Immature natural killer cell (primary cell): ENCODE data around the gene CYCS. TPM values are rescaled to one million over a fixed set of nuclear protein-coding genes. Genes with fewer than 3 reads are reported as not detected.
"Not testable (repeated sequence)": the region's sequence is repeated elsewhere in the genome, so short reads cannot be mapped to it uniquely, and the experiment has no call there.

ENCODE experiments used
- DNase-seq, 3 donors: peaks; one replicate each; pipeline ENCODE4 v3.0.0; 2022; ENCODE audit warnings: mixed read lengths in 1 of 3
- H3K27ac Mint-ChIP-seq, 6 donors: one replicate each; pipeline ENCODE4 v1.8.0; 2020; ENCODE audit warnings: mixed read lengths in 6 of 6, mild to moderate bottlenecking in 5 of 6, inconsistent platforms in 4 of 6, moderate library complexity in 3 of 6
- H3K27me3 Mint-ChIP-seq, 3 donors: one replicate each; pipeline ENCODE4 v1.8.0; 2020 to 2021; ENCODE audit warnings: low read depth in 3 of 3, mild to moderate bottlenecking in 3 of 3, mixed read lengths in 3 of 3, moderate library complexity in 3 of 3, inconsistent platforms in 1 of 3
- H3K36me3 Mint-ChIP-seq, 3 donors: one replicate each; pipeline ENCODE4 v1.8.0; 2020; ENCODE audit warnings: mixed read lengths in 3 of 3, inconsistent platforms in 2 of 3, mild to moderate bottlenecking in 2 of 3
- H3K4me1 Mint-ChIP-seq, 2 donors: one replicate each; pipeline ENCODE4 v1.8.0; 2020; ENCODE audit warnings: inconsistent platforms in 2 of 2, mild to moderate bottlenecking in 2 of 2, mixed read lengths in 2 of 2, moderate library complexity in 1 of 2
- H3K4me3 Mint-ChIP-seq, 5 donors: one replicate each; pipeline ENCODE4 v1.8.0; 2020; ENCODE audit warnings: mild to moderate bottlenecking in 5 of 5, mixed read lengths in 5 of 5, inconsistent platforms in 3 of 5, moderate library complexity in 3 of 5
- H3K9me3 Mint-ChIP-seq, 6 donors: one replicate each; pipeline ENCODE4 v1.8.0; 2020; ENCODE audit warnings: mild to moderate bottlenecking in 6 of 6, mixed read lengths in 6 of 6, inconsistent platforms in 4 of 6, moderate library complexity in 3 of 6
- polyA plus RNA-seq, 3 donors: library from polyadenylated mRNA; unstranded; fragments of 300-500 nt; fragmentation: Illumina TruSeq; gene quantifications; one replicate each; pipeline ENCODE4 v1.2.3, GENCODE V29; 2021

Gene CYCS
- polyA plus RNA-seq, 3 donors from 2014 or later, result 142 to 264 (median 186) TPM

DNA sequence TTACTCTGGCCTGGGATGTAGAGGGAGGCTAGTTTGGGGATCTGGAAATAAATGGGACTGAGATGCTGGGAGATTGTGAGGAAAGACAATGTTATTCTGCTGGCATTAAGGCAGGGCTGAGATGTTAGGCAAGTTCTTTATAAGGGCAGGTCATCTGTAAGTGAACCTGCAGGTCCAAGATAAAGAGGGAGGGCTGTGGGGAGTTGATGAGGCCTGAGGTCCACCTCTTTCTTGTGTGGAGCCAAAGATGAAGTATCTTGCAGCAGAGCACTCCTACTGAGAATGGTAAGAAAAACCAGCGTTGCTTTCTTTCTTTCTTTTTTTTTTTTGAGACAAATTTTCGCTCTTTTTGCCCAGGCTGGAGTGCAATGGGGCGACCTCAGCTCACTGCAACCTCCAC lies 19.1 kb downstream of the CYCS start:
- Mint-ChIP-seq H3K27ac (no peak overlapping the region), H3K4me3 (no peak overlapping the region)

DNA sequence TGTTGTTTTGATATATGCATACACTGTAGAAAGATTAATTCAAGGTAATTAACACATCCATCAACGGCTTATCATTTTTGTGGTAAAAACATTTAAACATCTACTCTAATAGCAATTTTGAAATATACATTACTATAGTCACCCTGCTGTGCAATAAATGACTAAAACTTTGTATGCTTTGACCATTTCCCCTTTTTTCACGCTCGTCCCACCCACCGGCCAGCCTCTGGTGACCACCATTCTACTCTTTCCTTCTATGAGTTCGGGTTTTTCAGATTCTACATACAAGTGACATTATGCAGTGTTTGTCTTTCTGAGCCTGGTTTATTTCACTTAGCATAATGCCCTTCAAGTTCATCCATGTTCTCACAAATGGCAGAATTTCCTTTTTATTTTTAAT lies 21.3 kb downstream of the CYCS start:
- H3K4me3 Mint-ChIP-seq, result no peak overlapping the region
- H3K4me1 Mint-ChIP-seq, result no peaks in the 10 kb centered on the region
- H3K27me3 Mint-ChIP-seq, result peaks cover 0 to 2% (median 2%) of the 10 kb centered on the region in 3 donors
- H3K36me3 Mint-ChIP-seq, result no peaks in the 10 kb centered on the region
- no peaks in the 10 kb centered on the region for H3K9me3 Mint-ChIP-seq
- no peak overlapping the region for H3K27ac Mint-ChIP-seq
- no peak for DNase-seq

More for the DNA sequence above, 19.1 kb downstream of the CYCS start:
- Mint-ChIP-seq H3K9me3 (peaks cover 0 to 1% (median 0%) of the 10 kb centered on the region in 6 donors), H3K27me3 (peaks cover 2 to 3% (median 2%) of the 10 kb centered on the region in 3 donors), H3K4me1 (no peaks in the 10 kb centered on the region), H3K36me3 (no peaks in the 10 kb centered on the region)
- DNase-seq, result no peak

DNA sequence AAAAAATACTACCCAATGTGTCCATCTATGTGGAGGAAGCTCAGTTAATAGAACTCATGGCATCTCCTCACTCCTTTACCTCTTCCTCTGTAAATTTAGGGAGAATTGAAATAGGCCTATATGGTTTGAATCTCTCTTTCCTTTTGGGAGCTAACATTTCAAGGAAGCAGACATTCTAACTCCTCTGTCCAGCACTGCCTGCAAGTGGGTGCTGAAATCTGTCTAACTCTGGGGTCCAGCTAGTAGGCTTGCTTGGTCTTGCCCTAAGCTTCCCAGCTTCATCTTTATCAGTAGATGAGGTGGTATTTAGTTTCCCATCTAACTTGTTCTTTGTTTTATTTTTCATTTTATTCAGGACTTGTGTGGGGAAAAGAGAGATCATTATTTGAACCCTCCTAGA lies 23.2 kb downstream of the CYCS start:
- Mint-ChIP-seq H3K9me3 (no peaks in the 10 kb centered on the region), H3K27me3 (peaks cover 0 to 2% (median 2%) of the 10 kb centered on the region in 3 donors), H3K4me3 (no peak overlapping the region), H3K4me1 (no peaks in the 10 kb centered on the region), H3K36me3 (no peaks in the 10 kb centered on the region), H3K27ac (no peak overlapping the region)
- DNase-seq, result no peak

DNA sequence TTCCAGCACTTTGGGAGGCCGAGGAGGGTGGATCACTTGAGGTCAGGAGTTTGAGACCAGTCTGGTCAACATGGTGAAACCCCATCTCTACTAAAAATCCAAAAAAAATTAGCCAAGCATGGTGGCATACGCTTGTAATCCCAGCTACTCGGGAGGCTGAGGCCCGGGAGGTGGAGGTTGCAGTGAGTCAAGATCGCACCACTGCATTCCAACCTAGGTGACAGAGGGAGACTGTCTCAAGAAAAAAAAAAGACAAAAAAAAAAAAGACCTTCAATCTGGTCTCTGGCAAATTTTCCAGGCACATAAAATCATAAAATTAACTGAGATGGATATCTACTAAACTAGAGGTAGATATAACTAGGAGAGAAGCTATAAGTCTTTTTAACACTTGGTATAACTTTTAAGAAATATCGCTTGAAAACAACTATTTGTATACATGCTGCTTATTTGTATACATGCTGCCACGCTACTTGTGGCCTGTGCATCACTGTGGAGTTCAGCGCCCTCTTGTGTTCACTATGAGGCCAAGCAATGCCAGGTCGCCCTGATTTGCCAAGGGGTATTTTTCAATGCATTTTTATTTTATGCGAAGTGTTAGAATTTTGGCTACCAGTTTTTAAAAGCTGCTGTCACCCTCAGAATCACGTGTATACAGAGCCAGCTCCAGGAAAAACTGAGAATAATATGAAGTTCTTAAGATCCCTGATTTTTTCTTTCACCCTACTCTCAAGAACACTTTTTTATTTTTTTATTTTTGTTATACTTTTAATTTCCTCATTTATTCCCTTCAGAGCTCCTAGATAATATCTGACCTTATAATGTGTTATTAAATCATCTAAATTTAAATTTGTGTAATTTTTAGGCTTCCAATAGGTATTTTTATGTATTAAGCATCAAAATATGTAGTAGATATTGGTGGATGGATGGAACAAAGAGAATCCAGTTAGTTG lies 26.7 kb downstream of the CYCS start:
- no peak overlapping the region for H3K4me3 Mint-ChIP-seq

DNA sequence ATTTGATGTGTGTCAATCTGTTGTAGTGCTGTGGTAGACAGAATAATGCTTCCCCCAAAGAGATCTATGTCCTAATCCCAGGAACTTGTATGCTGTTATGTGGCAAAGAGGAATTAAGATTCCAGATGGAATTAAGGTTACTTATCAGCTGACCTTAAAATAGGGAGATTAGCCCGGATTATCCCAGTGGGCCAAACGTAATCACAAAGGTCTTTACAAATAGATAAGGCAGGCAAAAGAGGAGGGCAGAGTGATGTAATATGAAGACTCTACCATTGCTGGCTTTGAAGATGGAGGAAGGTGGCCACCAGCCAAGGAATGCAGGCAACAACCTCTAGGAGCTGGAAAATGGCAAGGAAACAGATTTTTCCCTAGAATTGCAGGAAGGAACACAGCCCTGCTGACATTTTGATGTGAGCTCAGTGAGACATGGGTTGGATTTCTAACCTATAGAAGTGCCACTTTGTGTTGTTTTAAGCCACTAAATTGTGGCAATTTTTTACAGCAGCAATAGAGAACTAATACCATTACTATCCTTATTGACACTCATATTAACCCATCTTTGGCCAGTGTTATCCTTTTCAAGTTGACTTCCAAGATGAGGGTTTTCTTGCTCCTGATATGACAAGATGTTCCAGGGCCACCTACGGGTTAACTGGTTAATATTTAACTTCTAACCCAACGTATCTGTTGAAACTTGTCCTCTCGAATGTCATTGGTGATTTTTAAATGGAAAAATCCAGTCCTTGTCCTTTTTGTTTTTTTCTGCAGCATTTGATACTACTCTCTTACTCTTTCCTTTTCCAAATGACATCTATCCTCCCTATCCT lies 29.3 kb downstream of the CYCS start:
- H3K36me3 Mint-ChIP-seq, result no peaks in the 10 kb centered on the region
- no peak overlapping the region for H3K4me3 Mint-ChIP-seq
- peaks cover 0 to 5% (median 3%) of the 10 kb centered on the region in 3 donors for H3K27me3 Mint-ChIP-seq
- H3K4me1 Mint-ChIP-seq, result peaks cover 6 to 12% of the 10 kb centered on the region in 2 donors
- H3K9me3 Mint-ChIP-seq, result no peaks in the 10 kb centered on the region
- DNase-seq, result no peak
- H3K27ac Mint-ChIP-seq, result no peak overlapping the region

More for the DNA sequence above, 26.7 kb downstream of the CYCS start:
- no peaks in the 10 kb centered on the region for H3K36me3 Mint-ChIP-seq
- H3K27me3 Mint-ChIP-seq, result peaks cover 0 to 3% (median 2%) of the 10 kb centered on the region in 3 donors
- peak; percentile 42 to 54 (median 48) for DNase-seq
- H3K4me1 Mint-ChIP-seq, result peaks cover 4 to 8% of the 10 kb centered on the region in 2 donors
- H3K9me3 Mint-ChIP-seq, result no peaks in the 10 kb centered on the region
- H3K27ac Mint-ChIP-seq, result no peak overlapping the region

DNA sequence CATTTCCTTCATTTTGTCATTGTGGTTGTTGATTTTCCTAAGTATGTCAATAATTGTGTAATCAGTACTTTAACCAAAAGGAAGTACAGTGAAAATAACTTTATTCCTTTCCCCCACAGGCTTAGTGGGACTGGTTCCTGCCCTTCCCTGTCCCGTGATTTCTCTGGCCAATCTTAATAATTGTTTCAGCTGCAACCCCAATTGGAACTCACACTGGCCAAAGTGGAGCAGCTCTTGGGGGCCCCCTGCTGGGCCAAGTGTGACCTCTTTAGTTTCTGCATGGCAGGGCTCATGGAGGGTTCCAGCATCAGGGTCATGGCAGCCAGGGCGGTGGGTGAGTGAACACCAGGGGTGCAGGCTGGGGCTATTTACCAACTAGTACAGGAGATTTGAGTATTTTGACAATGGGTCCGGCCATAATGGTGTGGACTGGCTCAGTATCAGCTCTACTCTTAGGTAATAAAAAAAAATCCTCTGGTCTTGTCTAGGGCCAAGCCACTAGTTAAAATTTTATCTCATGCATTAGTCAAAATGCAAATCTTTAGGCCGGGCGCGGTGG lies 31.7 kb downstream of the CYCS start:
- Mint-ChIP-seq H3K27ac (no peak overlapping the region), H3K36me3 (no peaks in the 10 kb centered on the region), H3K9me3 (no peaks in the 10 kb centered on the region), H3K4me1 (peaks cover 6 to 12% of the 10 kb centered on the region in 2 donors), H3K27me3 (peaks cover 0 to 3% (median 3%) of the 10 kb centered on the region in 3 donors), H3K4me3 (no peak overlapping the region)
- DNase-seq, result peak; percentile 64 to 66 (median 66)

DNA sequence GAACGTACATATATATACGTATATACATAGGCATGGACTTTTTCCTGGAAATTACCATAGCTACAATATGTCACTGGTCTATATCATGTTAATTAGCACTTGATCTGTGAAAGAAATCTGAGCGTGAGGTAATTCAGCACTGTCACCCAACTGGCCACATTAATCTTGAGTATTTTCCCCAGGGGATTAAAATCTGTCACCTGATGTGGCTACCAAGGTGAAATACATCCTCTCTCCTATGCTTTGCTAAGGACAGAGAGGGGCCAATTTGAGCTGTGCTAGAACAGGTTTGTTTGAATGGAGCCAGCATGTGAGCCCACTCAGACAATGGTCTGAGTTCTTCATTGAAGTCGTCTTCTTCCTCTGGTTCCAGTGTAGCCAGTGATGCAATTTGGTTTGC lies 33.3 kb downstream of the CYCS start:
- Mint-ChIP-seq H3K36me3 (no peaks in the 10 kb centered on the region), H3K27me3 (peaks cover 0 to 3% (median 3%) of the 10 kb centered on the region in 3 donors), H3K9me3 (no peaks in the 10 kb centered on the region), H3K4me3 (no peak overlapping the region), H3K27ac (no peak overlapping the region), H3K4me1 (peaks cover 6 to 12% of the 10 kb centered on the region in 2 donors)
- no peak for DNase-seq

DNA sequence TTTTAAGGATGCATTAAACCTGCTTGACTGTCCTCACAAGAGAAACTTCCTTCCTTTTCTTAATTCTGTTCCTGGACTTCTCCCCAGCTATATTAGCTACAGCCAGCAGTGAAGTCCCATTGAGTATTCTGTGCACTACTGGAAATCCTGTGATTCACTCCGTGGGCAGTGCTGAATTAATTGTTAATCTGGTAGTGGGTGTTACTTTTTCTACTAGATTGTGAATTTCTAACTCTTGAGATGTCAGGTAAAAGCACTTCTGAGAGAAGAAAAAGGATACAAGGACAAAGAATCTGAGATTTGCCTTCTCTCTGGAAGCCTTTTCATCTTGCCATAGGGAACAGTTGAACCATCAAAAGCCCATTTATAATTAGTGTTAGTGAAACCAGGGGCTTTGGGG lies 33.9 kb downstream of the CYCS start:
- Mint-ChIP-seq H3K27me3 (peaks cover 0 to 3% (median 3%) of the 10 kb centered on the region in 3 donors), H3K4me3 (no peak overlapping the region), H3K27ac (no peak overlapping the region), H3K4me1 (peaks cover 6 to 12% of the 10 kb centered on the region in 2 donors), H3K36me3 (no peaks in the 10 kb centered on the region), H3K9me3 (no peaks in the 10 kb centered on the region)
- no peak for DNase-seq

DNA sequence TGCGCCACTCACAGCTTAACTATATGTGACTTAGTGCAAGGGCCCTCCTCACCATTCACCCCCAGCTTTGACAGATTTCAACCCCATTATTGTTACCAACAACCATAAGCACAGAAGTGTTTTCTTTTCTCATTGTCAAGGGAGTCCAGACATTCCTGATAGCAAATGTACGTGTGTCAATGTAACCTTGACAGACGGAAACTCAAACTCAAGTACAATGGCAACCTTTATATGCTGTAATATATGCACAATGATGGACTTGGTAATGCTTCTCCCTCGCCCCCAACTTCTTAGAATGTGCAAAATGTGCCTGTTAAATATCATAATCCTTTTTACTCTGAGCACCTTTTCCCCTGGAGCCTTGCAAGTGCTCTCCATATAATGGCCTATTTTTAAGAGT lies 34.7 kb downstream of the CYCS start:
- Mint-ChIP-seq H3K9me3 (no peaks in the 10 kb centered on the region), H3K27ac (no peak overlapping the region), H3K4me3 (no peak overlapping the region), H3K27me3 (peaks cover 0 to 3% (median 3%) of the 10 kb centered on the region in 3 donors), H3K4me1 (peaks cover 6 to 12% of the 10 kb centered on the region in 2 donors), H3K36me3 (no peaks in the 10 kb centered on the region)
- DNase-seq, result no peak

DNA sequence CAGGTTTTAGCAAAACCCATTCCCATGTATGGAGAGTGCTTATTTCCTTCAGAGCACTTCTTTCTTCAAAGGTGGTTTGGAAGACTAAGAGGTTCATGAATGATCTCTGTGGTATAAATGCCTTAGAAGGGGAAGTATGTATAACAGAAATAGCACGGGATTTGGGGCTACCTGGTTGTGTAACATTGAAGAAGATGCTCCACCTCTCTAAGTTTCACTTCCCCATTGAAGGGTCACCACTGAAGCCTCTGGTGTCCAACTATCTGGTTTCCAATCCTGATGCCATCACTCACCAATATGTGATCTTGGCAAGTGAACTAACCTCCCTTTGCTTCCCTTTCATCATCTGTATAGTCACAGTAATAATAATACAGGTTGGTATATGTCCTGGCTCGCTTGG lies 37.2 kb downstream of the CYCS start:
- peaks cover 0 to 3% (median 0%) of the 10 kb centered on the region in 3 donors for H3K27me3 Mint-ChIP-seq
- no peaks in the 10 kb centered on the region for H3K36me3 Mint-ChIP-seq
- H3K9me3 Mint-ChIP-seq, result no peaks in the 10 kb centered on the region
- H3K27ac Mint-ChIP-seq, result no peak overlapping the region
- H3K4me1 Mint-ChIP-seq, result no peaks in the 10 kb centered on the region
- DNase-seq, result peak in 1 of 3 donors; percentile 2
- no peak overlapping the region for H3K4me3 Mint-ChIP-seq

DNA sequence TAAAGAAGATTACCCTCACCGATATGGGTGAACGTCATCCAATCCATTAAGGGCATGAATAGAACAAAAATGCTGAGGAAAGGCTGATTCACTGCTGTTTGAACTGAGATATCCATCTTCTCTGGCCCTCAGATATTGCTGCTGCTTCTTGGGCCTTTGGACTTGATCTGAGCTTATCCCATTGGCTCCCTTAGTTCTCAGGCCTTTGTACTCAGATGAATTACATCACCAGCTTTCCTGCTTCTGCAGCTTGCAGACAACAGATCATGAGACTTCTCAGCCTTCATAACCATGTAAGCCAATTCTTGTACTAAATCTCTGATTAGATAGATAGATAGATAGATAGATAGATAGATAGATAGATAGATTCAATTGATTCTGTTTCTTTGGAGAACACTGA lies 40.2 kb downstream of the CYCS start:
- no peak for DNase-seq
- no peaks in the 10 kb centered on the region for H3K27me3 Mint-ChIP-seq
- H3K4me3 Mint-ChIP-seq, result no peak overlapping the region
- no peak overlapping the region for H3K27ac Mint-ChIP-seq
- H3K9me3 Mint-ChIP-seq, result no peaks in the 10 kb centered on the region
- H3K4me1 Mint-ChIP-seq, result no peaks in the 10 kb centered on the region
- H3K36me3 Mint-ChIP-seq, result no peaks in the 10 kb centered on the region

DNA sequence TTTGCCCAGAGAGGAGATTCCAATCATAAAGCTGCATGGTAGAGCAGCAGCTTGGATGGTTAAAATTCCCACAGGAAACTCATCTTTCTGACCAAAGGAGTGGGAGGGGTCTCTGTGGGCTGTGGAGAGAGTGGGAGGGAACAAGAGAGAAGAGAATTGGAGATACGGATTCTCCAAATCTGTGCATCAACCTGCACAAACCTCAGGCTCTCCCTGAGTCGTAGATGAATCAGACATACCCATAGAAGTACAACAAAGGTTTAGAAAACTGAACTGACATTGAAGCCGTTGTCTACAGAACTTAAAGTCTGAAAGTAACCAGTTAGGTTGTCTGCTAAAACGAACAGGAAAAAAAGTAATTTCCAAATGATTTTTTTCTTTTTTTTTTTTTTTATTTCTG lies 41.9 kb downstream of the CYCS start:
- Mint-ChIP-seq H3K9me3 (no peaks in the 10 kb centered on the region), H3K4me3 (no peak overlapping the region), H3K27ac (no peak overlapping the region), H3K36me3 (no peaks in the 10 kb centered on the region), H3K4me1 (no peaks in the 10 kb centered on the region), H3K27me3 (peaks cover 0 to 1% (median under 1%) of the 10 kb centered on the region in 3 donors)
- DNase-seq, result no peak

DNA sequence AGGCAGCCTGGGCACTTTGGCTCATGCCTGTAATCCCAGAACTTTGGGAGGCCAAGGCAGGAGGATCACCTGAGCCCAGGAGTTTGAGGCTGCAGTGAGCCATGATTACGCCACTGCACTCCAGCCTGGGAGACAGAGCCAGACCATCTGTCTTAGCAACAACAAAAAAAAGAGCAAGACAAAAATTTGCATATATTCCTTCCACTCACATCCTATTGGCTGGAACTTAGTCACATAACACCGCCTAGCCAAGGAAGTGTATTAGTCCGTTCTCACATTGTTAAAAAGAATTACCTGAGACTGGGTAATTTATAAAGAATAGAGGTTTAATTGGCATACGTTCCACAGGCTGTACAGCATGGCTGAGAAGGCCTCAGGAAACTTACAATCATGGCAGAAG lies 43.0 kb downstream of the CYCS start:
- H3K27ac Mint-ChIP-seq, H3K36me3 Mint-ChIP-seq, H3K27me3 Mint-ChIP-seq, H3K4me1 Mint-ChIP-seq, H3K4me3 Mint-ChIP-seq, H3K9me3 Mint-ChIP-seq, DNase-seq: not testable (repeated sequence)

DNA sequence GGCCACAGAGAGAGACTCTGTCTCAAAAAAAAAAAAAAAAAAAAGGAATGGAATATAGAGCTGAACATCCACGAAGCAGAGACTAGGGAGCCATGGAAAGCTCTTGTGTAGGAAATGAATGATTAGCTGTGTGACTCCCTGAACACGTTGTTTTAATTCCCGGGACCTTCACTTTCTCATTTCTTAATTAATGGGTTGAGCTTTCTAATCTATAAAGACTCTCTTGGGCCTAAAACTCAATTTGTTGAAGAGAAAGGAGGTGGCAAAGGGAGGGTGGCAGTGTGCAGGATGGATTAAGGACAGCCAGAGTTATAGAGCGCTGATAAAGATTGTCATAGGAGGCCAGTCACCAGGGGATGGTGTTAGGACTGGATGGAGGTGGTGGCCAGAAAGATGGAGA lies 48.0 kb downstream of the CYCS start:
- H3K4me3 Mint-ChIP-seq, result no peak overlapping the region
- no peaks in the 10 kb centered on the region for H3K9me3 Mint-ChIP-seq
- H3K27ac Mint-ChIP-seq, result no peak overlapping the region
- H3K36me3 Mint-ChIP-seq, result no peaks in the 10 kb centered on the region
- no peak for DNase-seq
- peaks cover 0 to 5% (median 4%) of the 10 kb centered on the region in 3 donors for H3K27me3 Mint-ChIP-seq
- no peaks in the 10 kb centered on the region for H3K4me1 Mint-ChIP-seq
